Esophagus muscularis mucosa (tissue), 4 donors: Measurements from ENCODE around the gene NOD1. TPM values are rescaled to one million over a fixed set of nuclear protein-coding genes. Genes with fewer than 3 reads are reported as not detected.

ENCODE experiments used
- DNase-seq: peaks from one replicate; pipeline ENCODE4 v3.0.0-alpha.2; 2017; ENCODE audit errors: extremely low spot score
- H3K27ac ChIP-seq, 4 donors: fragments of 200-600 bp; sonication (generic); replicated peaks in 1 of 4; 1 replicate in 3 of 4; 2 replicates in 1 of 4; pipeline ENCODE4 v1.5.1; 2016 to 2019; ENCODE audit warnings: mild to moderate bottlenecking in 1 of 4
- H3K27me3 ChIP-seq, 4 donors: fragments of 200-600 bp; sonication (generic); one replicate each; pipeline versions ENCODE4 v1.5.1 to v1.6.0; 2016 to 2019
- H3K36me3 ChIP-seq, 4 donors: fragments of 200-600 bp; sonication (generic); one replicate each; pipeline ENCODE4 v1.5.1; 2016 to 2019
- H3K4me1 ChIP-seq, 4 donors: fragments of 200-600 bp; sonication (generic); one replicate each; pipeline ENCODE4 v1.5.1; 2016 to 2019
- H3K4me3 ChIP-seq, 4 donors: fragments of 200-600 bp; sonication (generic); 1 replicate in 2 of 4; 2 replicates in 2 of 4; pipeline ENCODE4 v1.5.1; 2016 to 2019; ENCODE audit warnings: mild to moderate bottlenecking in 4 of 4, moderate library complexity in 1 of 4
- H3K9me3 ChIP-seq, 4 donors: fragments of 200-600 bp; sonication (generic); 1 replicate in 3 of 4; 2 replicates in 1 of 4; pipeline ENCODE4 v1.5.1; 2016 to 2019
- CTCF ChIP-seq, 3 experiments: fragments of 200-600 bp in 2 of 3; fragments of 450-650 bp in 1 of 3; sonication (generic) in 2 of 3; IDR thresholded peaks; one replicate each; pipeline ENCODE4 v1.5.1; 2017 to 2019; ENCODE audit warnings: antibody characterized with exemption in 3 of 3, mild to moderate bottlenecking in 2 of 3, moderate library complexity in 1 of 3
- EP300 ChIP-seq: sonication (generic); formaldehyde crosslinking; IDR thresholded peaks from one replicate; pipeline ENCODE4 v1.6.1; 2017; ENCODE audit warnings: antibody characterized with exemption
- POLR2A ChIP-seq: fragments of 450-650 bp; IDR thresholded peaks from one replicate; pipeline ENCODE4 v1.6.1; 2017; ENCODE audit warnings: antibody characterized with exemption, moderate library complexity, mild to moderate bottlenecking, low read depth
- POLR2AphosphoS5 ChIP-seq, 2 donors: sonication (generic); formaldehyde crosslinking; IDR thresholded peaks; one replicate each; pipeline ENCODE4 v1.6.1; 2017; ENCODE audit warnings: antibody characterized with exemption in 2 of 2
- WGBS: methylation state at CpG from one replicate; pipeline ENCODE4 v1.1.5; 2018; 5-methylcytosine and 5-hydroxymethylcytosine counted together
- intact Hi-C: fragments of 100-400 bp; cut with DNase I; formaldehyde crosslinking; loops from one replicate; pipeline ENCODE4 v1.15.1; 2023
- total RNA-seq, 4 donors: library from RNA; depleted of rRNA; stranded (reverse); fragments of >200 nt; gene quantifications; one replicate each; pipeline versions ENCODE4 v1.1.0 to v1.2.1, GENCODE V29; 2016

NOD1 gene
- total RNA-seq, 4 donors from 2014 or later, result 11.6 to 22.0 (median 13.0) TPM

GRCh38 chr7:30413864-30414263 is 64.7 kb downstream of the NOD1 start:
- Histone ChIP-seq H3K9me3 (no peaks in the 10 kb centered on the region), H3K27ac (no peak overlapping the region), H3K36me3 (no peaks in the 10 kb centered on the region), H3K4me3 (no peak overlapping the region), H3K4me1 (peaks cover 0 to 19% (median 8%) of the 10 kb centered on the region in 4 donors), H3K27me3 (no peaks in the 10 kb centered on the region)
- TF ChIP-seq POLR2A, result no peak
- TF ChIP-seq POLR2AphosphoS5 (IDR thresholded peaks at IDR 0.05), result no peak
- no peak for TF ChIP-seq CTCF (IDR thresholded peaks at IDR 0.05)
- no peak for TF ChIP-seq EP300
- WGBS, result 93% methylated on average over 7 of the region's 7 CpGs
- DNase-seq, result peak; percentile 55
- intact Hi-C loops, result loop anchor here (2.0 to 5.0 kb wide), 2 partner anchors 137 to 247 kb away; no protein-coding TSS in a partner anchor

DNA sequence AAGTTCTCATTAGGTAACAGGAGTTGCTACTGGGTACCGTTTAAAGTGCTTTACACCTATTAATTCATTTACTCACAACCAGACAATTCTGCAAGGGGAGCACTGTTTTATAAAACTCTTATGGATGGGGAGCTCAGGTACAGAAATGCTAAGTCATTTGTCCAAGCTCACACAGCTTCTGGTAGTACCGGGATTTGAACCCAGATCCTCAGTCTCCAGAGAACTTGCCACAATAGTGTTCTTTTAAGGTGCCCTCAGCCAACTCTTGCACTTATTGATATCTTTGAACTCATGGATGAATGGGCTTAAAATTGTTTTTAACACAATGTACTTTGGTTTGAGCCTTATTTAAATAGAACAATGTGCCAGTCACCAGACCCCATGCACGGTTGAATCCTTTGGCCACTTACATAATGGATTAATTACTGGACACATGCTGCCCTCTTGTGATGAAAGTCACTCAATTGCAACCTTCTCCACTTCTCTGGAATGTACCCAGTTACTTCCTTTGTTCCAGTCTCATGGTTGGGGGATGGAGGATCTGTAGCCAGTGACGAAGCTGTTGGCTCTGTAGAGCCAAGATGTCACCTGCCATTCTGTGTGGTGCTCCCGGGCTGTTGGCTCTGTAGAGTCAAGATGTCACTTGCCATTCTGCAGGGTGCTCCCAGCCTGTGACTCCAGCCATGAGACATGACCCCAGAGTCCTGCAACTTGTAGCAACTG is 65.6 kb downstream of the NOD1 start:
- H3K4me3 ChIP-seq, result no peak overlapping the region
- no peaks in the 10 kb centered on the region for H3K9me3 ChIP-seq
- no peaks in the 10 kb centered on the region for H3K36me3 ChIP-seq
- H3K27me3 ChIP-seq, result no peaks in the 10 kb centered on the region
- intact Hi-C loops, result loop anchor here (2.0 to 5.0 kb wide), 2 partner anchors 136 to 246 kb away; no protein-coding TSS in a partner anchor
- H3K4me1 ChIP-seq, result peaks cover 0 to 19% (median 8%) of the 10 kb centered on the region in 4 donors
- no peak overlapping the region for H3K27ac ChIP-seq
- TF ChIP-seq CTCF (IDR thresholded peaks at IDR 0.05), result peak; percentile 63 to 83 (median 66)
- no peak for TF ChIP-seq EP300
- TF ChIP-seq POLR2AphosphoS5 (IDR thresholded peaks at IDR 0.05), result peak; percentile 42 to 56
- WGBS, result 56% methylated on average over 5 of the region's 5 CpGs
- DNase-seq, result peak; percentile 91

DNA sequence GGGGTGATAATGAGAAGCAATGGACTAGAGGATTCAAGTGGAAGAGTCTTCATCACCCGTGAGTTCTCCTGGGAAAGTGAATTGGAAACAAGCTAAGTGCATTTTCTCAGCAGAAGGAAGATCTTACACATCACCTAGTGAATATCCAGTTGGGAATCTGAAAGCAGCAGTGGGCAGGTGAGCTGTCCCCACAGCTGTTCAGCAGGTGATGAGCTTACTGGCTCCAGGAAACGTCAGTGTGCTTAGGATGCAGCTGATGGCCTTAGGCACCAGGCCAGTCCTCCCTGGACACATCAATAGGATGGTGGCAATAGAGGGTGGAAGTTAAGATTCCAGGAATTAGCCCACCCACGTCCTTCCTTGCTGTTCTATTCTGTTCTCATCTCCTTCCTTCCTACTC is 66.7 kb downstream of the NOD1 start:
- Histone ChIP-seq H3K9me3 (no peaks in the 10 kb centered on the region), H3K27me3 (no peaks in the 10 kb centered on the region), H3K36me3 (no peaks in the 10 kb centered on the region), H3K4me3 (no peak overlapping the region), H3K27ac (no peak overlapping the region), H3K4me1 (peaks cover 0 to 19% (median 8%) of the 10 kb centered on the region in 4 donors)
- TF ChIP-seq POLR2A, result no peak
- no peak for TF ChIP-seq CTCF (IDR thresholded peaks at IDR 0.05)
- no peak for TF ChIP-seq EP300
- no peak for TF ChIP-seq POLR2AphosphoS5 (IDR thresholded peaks at IDR 0.05)
- peak; percentile 78 for DNase-seq
- intact Hi-C loops, result loop anchor here (2.0 to 5.0 kb wide), 2 partner anchors 135 to 245 kb away; no protein-coding TSS in a partner anchor
- 78% methylated on average over 3 of the region's 3 CpGs for WGBS

GRCh38 chr7:30411173-30411572 is 67.4 kb downstream of the NOD1 start:
- intact Hi-C loops, result loop anchor here (5.0 kb wide), 1 partner anchor 134 kb away; no protein-coding TSS in a partner anchor
- H3K27ac ChIP-seq, result no peak overlapping the region
- WGBS, result 75% methylated on average over 2 of the region's 2 CpGs

More at GRCh38 chr7:30411173-30411572, 67.4 kb downstream of the NOD1 start:
- Histone ChIP-seq H3K27me3 (no peaks in the 10 kb centered on the region), H3K36me3 (no peaks in the 10 kb centered on the region), H3K4me1 (peaks cover 0 to 19% (median 8%) of the 10 kb centered on the region in 4 donors), H3K9me3 (no peaks in the 10 kb centered on the region), H3K4me3 (no peak overlapping the region)
- no peak for TF ChIP-seq EP300
- TF ChIP-seq POLR2A, result no peak
- TF ChIP-seq POLR2AphosphoS5 (IDR thresholded peaks at IDR 0.05), result no peak
- TF ChIP-seq CTCF (IDR thresholded peaks at IDR 0.05), result no peak
- peak; percentile 62 for DNase-seq
